T1000 (cell line): ENCODE measurements around the gene PARG.
"Not testable (repeated sequence)": the region's sequence is repeated elsewhere in the genome, so short reads cannot be mapped to it uniquely, and the experiment has no call there.

Experiments used
- DNase-seq: peaks from one replicate; lab custom pipeline; 2025; ENCODE audit warnings: mixed read lengths; lab: John Stamatoyannopoulos, UW

Gene PARG

GRCh38 chr10:49903829-49904228, 38.0 kb downstream of the PARG start:
- DNase-seq: not testable (repeated sequence)

GRCh38 chr10:49900406-49900805, 41.4 kb downstream of the PARG start:
- not testable (repeated sequence) for DNase-seq

- DNase-seq: not testable (repeated sequence)
These were observed 41.8 kb downstream of the PARG start for GRCh38 chr10:49899999-49900398.

- not testable (repeated sequence) for DNase-seq
These were observed 51.8 kb downstream of the PARG start for GRCh38 chr10:49890025-49890424.

DNA sequence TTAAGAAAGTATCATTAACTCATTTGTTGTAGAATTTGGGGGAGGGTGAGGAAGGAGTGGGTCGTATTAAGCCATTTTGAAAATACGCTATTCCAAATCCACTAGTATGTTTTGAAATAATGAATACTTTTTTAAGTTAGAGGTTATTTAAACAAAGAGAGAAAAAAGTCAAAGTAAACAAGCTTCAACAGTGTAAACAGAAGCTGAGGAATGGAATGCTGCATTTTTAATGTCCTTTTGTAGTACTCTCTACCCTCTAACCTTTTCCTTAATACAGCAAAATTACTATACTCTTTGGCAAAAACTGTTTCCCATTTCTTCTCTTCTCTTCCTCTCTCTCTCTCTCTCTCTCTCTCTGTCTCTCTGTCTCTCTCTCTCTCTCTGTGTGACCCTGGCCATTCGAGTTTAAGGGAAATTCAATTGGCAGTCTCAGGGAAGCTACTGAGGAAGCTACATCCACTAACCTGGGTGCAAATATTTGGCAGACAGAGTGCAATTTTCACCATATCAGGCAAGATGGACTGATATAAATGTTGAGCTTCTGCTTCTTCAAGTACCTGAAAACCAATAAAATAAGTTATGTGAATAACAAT, 57.0 kb downstream of the PARG start:
- not testable (repeated sequence) for DNase-seq

- DNase-seq: not testable (repeated sequence)
These were observed 58.0 kb downstream of the PARG start for GRCh38 chr10:49883852-49884251.

DNA sequence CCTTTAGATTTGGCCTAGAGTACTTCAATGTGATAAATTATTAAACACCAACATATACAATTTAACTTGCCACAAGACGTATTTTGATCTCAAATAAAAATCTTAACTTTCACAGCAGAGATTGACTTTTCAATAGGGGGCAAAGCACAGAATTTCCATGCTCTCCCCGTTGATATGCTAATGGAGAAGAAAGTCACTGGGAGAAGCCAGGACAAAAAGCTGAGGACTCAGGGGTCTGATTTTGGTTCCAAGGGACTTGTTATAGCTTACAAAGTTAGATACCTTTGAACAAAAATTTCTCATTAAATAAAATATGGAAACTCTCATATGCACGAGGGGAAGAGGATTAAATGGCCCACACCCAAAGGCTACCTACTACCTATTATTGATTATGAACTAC, 59.5 kb downstream of the PARG start:
- DNase-seq: not testable (repeated sequence)

- not testable (repeated sequence) for DNase-seq
These were observed 69.1 kb downstream of the PARG start for GRCh38 chr10:49872740-49873139.

- DNase-seq: not testable (repeated sequence)
These were observed 70.4 kb downstream of the PARG start for GRCh38 chr10:49871462-49871861.

DNA sequence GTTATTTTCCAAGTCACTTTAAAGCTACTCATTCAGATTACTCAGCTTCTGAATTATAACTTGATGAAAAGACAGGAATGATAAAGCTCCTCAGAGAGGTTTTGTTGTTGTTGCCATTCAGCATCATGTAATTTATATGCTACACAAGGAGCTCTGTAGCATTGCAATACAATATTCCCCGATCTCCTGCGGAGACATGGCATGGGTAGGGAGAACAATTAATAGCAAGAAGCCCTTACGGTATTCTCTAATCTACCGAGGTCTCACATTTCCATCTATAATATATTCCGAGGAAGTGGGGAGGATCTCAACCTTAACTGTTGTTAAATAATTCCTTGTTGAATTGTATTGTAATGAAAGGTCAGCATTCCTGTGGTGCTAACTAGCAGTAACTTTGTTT, 81.9 kb downstream of the PARG start:
- not testable (repeated sequence) for DNase-seq

DNA sequence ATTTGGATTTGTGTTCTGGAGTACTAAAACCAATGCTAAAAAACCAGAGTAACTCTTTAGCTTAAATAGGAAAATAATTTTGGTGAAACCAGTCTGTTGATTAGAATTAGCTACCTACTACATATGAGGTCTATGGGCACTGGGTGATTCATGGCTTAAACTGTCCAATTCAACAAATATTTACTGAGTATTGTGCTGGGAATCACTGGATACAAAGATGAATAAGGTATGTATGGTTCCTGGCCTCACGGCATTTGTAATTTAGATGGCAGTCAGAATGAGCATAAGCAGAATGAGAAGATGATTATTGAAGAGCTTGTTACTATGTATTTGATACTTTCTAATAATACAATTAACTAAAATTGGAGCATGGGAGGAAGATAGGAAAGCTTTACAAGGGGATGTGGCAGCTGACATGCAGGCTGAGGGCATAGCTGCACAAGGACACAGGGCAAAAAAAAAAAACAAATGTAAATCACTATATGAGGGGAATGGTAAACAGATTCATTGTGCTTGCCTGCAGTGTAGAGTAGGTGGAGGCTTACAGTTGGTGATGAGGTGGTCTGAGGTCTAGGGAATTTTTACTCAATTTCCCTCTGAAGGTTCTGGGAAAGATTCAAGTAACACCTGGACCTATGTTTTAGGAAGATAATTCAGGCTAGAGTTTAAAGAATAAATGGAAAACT, 83.0 kb downstream of the PARG start:
- DNase-seq: not testable (repeated sequence)

DNA sequence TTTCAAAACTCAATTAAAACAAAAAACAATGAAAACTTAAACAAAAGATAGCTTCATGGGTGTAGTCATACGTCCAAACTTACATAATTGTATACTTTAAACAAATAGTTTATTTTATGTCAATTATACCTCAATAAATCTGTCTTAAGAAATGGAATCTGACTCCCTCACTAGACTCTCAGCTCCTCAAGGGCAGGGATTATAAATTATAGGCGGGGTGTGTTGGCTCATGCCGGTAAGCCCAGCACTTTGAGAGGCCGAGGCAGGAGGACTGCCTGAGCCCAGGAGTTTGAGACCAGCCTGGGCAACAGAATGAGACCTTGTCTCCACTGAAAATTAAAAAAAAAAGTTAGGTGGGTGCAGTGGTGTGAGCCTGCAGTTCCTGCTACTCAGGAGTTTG, 92.3 kb downstream of the PARG start:
- not testable (repeated sequence) for DNase-seq

DNA sequence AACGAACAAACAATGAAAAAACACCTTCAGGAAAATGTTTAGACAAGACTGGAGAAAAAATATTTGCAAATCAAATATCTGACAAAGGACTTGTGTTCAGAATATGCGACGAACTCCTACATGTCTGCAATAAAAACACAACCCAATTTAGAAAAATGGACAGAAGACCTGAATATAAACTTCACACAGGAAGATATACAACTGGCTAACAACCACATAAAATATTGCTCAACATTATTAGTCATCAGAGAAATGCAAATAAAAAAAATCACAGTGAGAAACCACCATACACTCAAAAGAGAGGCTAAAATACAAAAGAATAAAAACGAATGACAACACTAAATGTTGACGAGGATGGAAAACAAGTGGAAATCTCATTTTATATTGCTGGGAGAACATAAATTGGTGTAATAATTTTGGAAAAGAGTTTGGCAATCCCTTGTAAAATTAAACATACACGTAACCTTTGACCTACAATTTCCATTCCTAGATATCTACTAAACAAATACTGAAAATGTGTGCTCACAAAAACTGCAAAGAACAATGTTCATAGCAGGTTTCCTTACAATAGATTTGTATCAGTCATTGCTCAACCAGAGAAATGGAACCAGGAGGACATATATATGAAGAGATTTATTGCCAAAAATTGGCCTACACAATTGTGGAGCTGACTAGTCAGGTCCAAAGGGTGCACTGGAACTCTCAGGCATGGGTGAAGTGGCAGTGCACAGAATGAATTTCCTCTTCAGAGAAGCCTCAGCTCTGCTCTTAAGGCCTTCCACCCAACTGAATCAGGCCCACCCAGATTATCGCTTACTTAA, 96.8 kb downstream of the PARG start:
- no peak for DNase-seq

DNA sequence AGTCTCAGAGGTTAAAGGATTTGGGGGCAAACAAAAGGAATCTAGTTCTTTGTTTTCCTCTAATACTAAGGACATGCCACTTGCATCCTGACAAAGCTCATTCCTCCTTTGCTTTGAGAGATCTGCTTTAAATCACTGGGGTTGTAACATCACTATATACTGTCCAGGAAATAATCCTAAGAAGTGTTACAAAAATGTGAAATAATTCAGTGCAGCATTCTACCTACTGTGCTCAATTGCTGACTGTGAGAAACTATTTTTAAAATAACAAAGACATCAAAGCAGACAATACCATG, 99.5 kb downstream of the PARG start:
- not testable (repeated sequence) for DNase-seq

DNA sequence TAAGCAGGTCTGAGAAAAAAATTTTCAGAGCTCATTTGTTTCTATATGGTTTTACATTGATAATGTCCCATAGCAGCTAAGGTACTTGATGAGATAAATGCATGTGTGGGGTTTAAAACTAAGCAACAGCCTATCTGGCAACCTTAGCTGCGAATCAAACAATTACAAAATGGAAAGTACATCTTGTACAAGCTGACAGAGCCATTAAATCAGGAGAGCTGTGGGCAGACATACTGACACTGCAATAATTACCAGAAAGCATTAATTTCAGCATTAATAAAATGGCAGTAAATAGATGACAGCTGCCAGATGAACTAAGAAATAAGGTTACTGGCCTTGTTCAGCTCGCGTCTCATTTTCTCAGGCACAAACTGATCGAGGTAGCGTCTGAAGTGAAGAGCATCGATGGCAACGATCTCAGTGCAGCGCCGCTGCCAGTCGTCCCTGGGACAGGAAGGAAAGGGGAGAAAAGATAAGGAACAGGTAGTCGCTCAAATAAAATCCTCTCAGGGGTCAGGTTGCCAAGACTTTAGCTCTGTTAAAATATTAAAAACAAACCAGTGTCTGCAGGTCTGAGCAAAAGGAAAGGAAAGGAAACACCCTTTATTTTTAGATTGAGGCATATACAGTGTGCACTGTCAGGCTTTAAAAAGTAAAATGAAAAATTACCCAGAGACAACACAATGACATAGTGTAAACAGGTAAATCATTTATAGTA, 100.1 kb downstream of the PARG start:
- no peak for DNase-seq

DNA sequence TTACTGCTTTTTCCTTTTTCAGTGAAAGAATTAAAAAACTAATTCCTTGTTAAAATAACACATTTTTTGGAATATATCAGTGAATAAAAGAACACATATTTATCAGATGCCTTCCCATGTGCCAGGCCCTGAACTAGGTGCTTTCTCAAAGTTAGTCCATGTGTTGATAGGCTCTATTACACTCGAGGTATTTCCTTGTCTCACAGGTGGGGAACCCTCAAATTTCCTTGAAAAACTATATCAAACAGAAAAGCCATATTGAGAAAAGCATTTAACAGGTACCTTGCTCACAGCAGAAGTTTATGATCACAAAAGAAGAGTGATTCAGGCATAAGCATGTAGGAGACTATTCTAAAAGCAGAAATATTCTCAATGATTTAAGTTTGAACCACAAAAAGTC, 104.1 kb downstream of the PARG start:
- DNase-seq: no peak

GRCh38 chr10:49837051-49837478, 104.8 kb downstream of the PARG start:
- no peak for DNase-seq

GRCh38 chr10:49834976-49835375, 106.9 kb downstream of the PARG start:
- no peak for DNase-seq

GRCh38 chr10:49834201-49834600, 107.6 kb downstream of the PARG start:
- no peak for DNase-seq

- DNase-seq: no peak
These were observed 108.7 kb downstream of the PARG start for GRCh38 chr10:49833168-49833567.

- no peak for DNase-seq
These were observed 110.3 kb downstream of the PARG start for GRCh38 chr10:49831352-49832035.

GRCh38 chr10:49830846-49831245, 111.0 kb downstream of the PARG start:
- DNase-seq: no peak
